Measurements from ENCODE around the gene CLDN34.

CLDN34 gene

GRCh38 chrX:9923357-9923756 is 43.8 kb upstream of the CLDN34 start:
- no peak overlapping the region for H4K8ac ChIP-seq (ENCODE audit: low read depth, low read length)
- no peak overlapping the region for H3K9ac ChIP-seq (ENCODE audit: low read length)
- H3K4me3 ChIP-seq (ENCODE audit: low read depth, low read length), result no peak overlapping the region
- no peak overlapping the region for H3K14ac ChIP-seq (ENCODE audit: low read length)
- no peak overlapping the region for H3K23ac ChIP-seq (ENCODE audit: low read length)
- no peak for DNase-seq
- H3K4me2 ChIP-seq (ENCODE audit: low read length), result no peak overlapping the region
- no peak overlapping the region for H3K4ac ChIP-seq (ENCODE audit: low read depth, low read length)
- no peaks in the 10 kb centered on the region for H3K27me3 ChIP-seq (ENCODE audit: insufficient read depth, low read length)
- peaks cover 6 to 13% of the 10 kb centered on the region in 2 experiments for H3K4me1 ChIP-seq (ENCODE audit: control insufficient read depth in 1 of 2, insufficient read depth in 2 of 2, low read length in 2 of 2)
- H2AK5ac ChIP-seq (ENCODE audit: low read length), result no peak overlapping the region
- H3K79me1 ChIP-seq (ENCODE audit: low read length), result no peaks in the 10 kb centered on the region
- H3K18ac ChIP-seq (ENCODE audit: low read length), result no peak overlapping the region
- H2BK120ac ChIP-seq (ENCODE audit: insufficient read depth, low read length, poor library complexity), result no peak overlapping the region
- H3K27ac ChIP-seq (ENCODE audit: low read depth, low read length), result peak overlapping the region; percentile 26
- H3K36me3 ChIP-seq (ENCODE audit: control insufficient read depth in 1 of 2, insufficient read depth in 2 of 2, low read length in 2 of 2), result peaks cover 5 to 10% of the 10 kb centered on the region in 2 experiments
- no peak overlapping the region for H2AFZ ChIP-seq (ENCODE audit: insufficient read depth, low read length, poor library complexity)
- no peak overlapping the region for H2BK5ac ChIP-seq (ENCODE audit: low read depth, low read length, poor library complexity)
- H3K9me3 ChIP-seq (ENCODE audit: insufficient read depth, low read depth, low read length), result no peaks in the 10 kb centered on the region
- H3K79me2 ChIP-seq (ENCODE audit: control insufficient read depth, insufficient read depth, low read length, poor library complexity), result no peaks in the 10 kb centered on the region
- no peak overlapping the region for H4K91ac ChIP-seq (ENCODE audit: low read depth, low read length)
- WGBS (ENCODE audit: extremely low coverage, insufficient coverage, insufficient read length), result no CpG with 5 or more reads among the region's 5 CpGs
- H4K12ac ChIP-seq (ENCODE audit: low read depth, low read length), result no peak overlapping the region
- no peak overlapping the region for H2BK12ac ChIP-seq (ENCODE audit: low read length)

GRCh38 chrX:9926002-9926401 is 41.2 kb upstream of the CLDN34 start:
- Histone ChIP-seq H3K9me3 (ENCODE audit: insufficient read depth, low read depth, low read length) (no peaks in the 10 kb centered on the region), H4K12ac (ENCODE audit: low read depth, low read length) (no peak overlapping the region), H2BK120ac (ENCODE audit: insufficient read depth, low read length, poor library complexity) (no peak overlapping the region), H3K79me1 (ENCODE audit: low read length) (no peaks in the 10 kb centered on the region), H2AK5ac (ENCODE audit: low read length) (no peak overlapping the region), H3K4me2 (ENCODE audit: low read length) (no peak overlapping the region), H2BK5ac (ENCODE audit: low read depth, low read length, poor library complexity) (no peak overlapping the region), H3K4me1 (ENCODE audit: control insufficient read depth in 1 of 2, insufficient read depth in 2 of 2, low read length in 2 of 2) (peaks cover 6 to 12% of the 10 kb centered on the region in 2 experiments), H4K8ac (ENCODE audit: low read depth, low read length) (no peak overlapping the region), H3K9ac (ENCODE audit: low read length) (no peak overlapping the region), H3K27ac (ENCODE audit: low read depth, low read length) (no peak overlapping the region), H3K27me3 (ENCODE audit: insufficient read depth, low read length) (no peaks in the 10 kb centered on the region), H3K36me3 (ENCODE audit: control insufficient read depth in 1 of 2, insufficient read depth in 2 of 2, low read length in 2 of 2) (peaks cover 8 to 13% of the 10 kb centered on the region in 2 experiments), H3K14ac (ENCODE audit: low read length) (no peak overlapping the region), H4K91ac (ENCODE audit: low read depth, low read length) (no peak overlapping the region), H2BK12ac (ENCODE audit: low read length) (no peak overlapping the region), H3K23ac (ENCODE audit: low read length) (no peak overlapping the region), H3K18ac (ENCODE audit: low read length) (no peak overlapping the region), H3K79me2 (ENCODE audit: control insufficient read depth, insufficient read depth, low read length, poor library complexity) (no peaks in the 10 kb centered on the region), H3K4me3 (ENCODE audit: low read depth, low read length) (no peak overlapping the region), H3K4ac (ENCODE audit: low read depth, low read length) (no peak overlapping the region), H2AFZ (ENCODE audit: insufficient read depth, low read length, poor library complexity) (no peak overlapping the region)
- no peak for DNase-seq
- no CpG with 5 or more reads among the region's 9 CpGs for WGBS (ENCODE audit: extremely low coverage, insufficient coverage, insufficient read length)

GRCh38 chrX:9927698-9928482 is 39.3 kb upstream of the CLDN34 start:
- no peak overlapping the region for H2AK5ac ChIP-seq (ENCODE audit: low read length)

GRCh38 chrX:9935436-9935835 is 31.7 kb upstream of the CLDN34 start:
- Histone ChIP-seq H3K14ac (ENCODE audit: low read length) (no peak overlapping the region), H3K36me3 (ENCODE audit: control insufficient read depth in 1 of 2, insufficient read depth in 2 of 2, low read length in 2 of 2) (peaks cover 42 to 43% of the 10 kb centered on the region in 2 experiments), H3K23ac (ENCODE audit: low read length) (no peak overlapping the region), H3K4me3 (ENCODE audit: low read depth, low read length) (no peak overlapping the region), H4K8ac (ENCODE audit: low read depth, low read length) (no peak overlapping the region), H3K27ac (ENCODE audit: low read depth, low read length) (no peak overlapping the region), H2BK12ac (ENCODE audit: low read length) (no peak overlapping the region), H3K18ac (ENCODE audit: low read length) (no peak overlapping the region), H2AFZ (ENCODE audit: insufficient read depth, low read length, poor library complexity) (no peak overlapping the region), H3K79me2 (ENCODE audit: control insufficient read depth, insufficient read depth, low read length, poor library complexity) (no peaks in the 10 kb centered on the region), H3K4ac (ENCODE audit: low read depth, low read length) (peak overlapping the region; percentile 46), H2AK5ac (ENCODE audit: low read length) (no peak overlapping the region), H3K9me3 (ENCODE audit: insufficient read depth, low read depth, low read length) (no peaks in the 10 kb centered on the region), H3K79me1 (ENCODE audit: low read length) (no peaks in the 10 kb centered on the region), H3K4me2 (ENCODE audit: low read length) (no peak overlapping the region), H4K12ac (ENCODE audit: low read depth, low read length) (no peak overlapping the region), H3K4me1 (ENCODE audit: control insufficient read depth in 1 of 2, insufficient read depth in 2 of 2, low read length in 2 of 2) (no peaks in the 10 kb centered on the region), H4K91ac (ENCODE audit: low read depth, low read length) (no peak overlapping the region), H3K9ac (ENCODE audit: low read length) (no peak overlapping the region), H3K27me3 (ENCODE audit: insufficient read depth, low read length) (no peaks in the 10 kb centered on the region), H2BK120ac (ENCODE audit: insufficient read depth, low read length, poor library complexity) (no peak overlapping the region), H2BK5ac (ENCODE audit: low read depth, low read length, poor library complexity) (no peak overlapping the region)
- WGBS (ENCODE audit: extremely low coverage, insufficient coverage, insufficient read length), result no CpG with 5 or more reads among the region's 3 CpGs
- no peak for DNase-seq

More at GRCh38 chrX:9927698-9928482, 39.3 kb upstream of the CLDN34 start:
- H3K9ac ChIP-seq (ENCODE audit: low read length), result no peak overlapping the region
- H3K14ac ChIP-seq (ENCODE audit: low read length), result no peak overlapping the region
- H3K36me3 ChIP-seq (ENCODE audit: control insufficient read depth in 1 of 2, insufficient read depth in 2 of 2, low read length in 2 of 2), result peaks cover 20 to 22% of the 10 kb centered on the region in 2 experiments
- H3K79me1 ChIP-seq (ENCODE audit: low read length), result no peaks in the 10 kb centered on the region
- H2BK5ac ChIP-seq (ENCODE audit: low read depth, low read length, poor library complexity), result no peak overlapping the region
- no peak overlapping the region for H3K27ac ChIP-seq (ENCODE audit: low read depth, low read length)
- WGBS (ENCODE audit: extremely low coverage, insufficient coverage, insufficient read length), result no CpG with 5 or more reads among the region's 11 CpGs
- no peak overlapping the region for H3K18ac ChIP-seq (ENCODE audit: low read length)
- DNase-seq, result no peak
- H2AFZ ChIP-seq (ENCODE audit: insufficient read depth, low read length, poor library complexity), result no peak overlapping the region
- H3K79me2 ChIP-seq (ENCODE audit: control insufficient read depth, insufficient read depth, low read length, poor library complexity), result no peaks in the 10 kb centered on the region
- no peak overlapping the region for H2BK12ac ChIP-seq (ENCODE audit: low read length)
- H3K23ac ChIP-seq (ENCODE audit: low read length), result no peak overlapping the region
- no peak overlapping the region for H4K8ac ChIP-seq (ENCODE audit: low read depth, low read length)
- H3K4me1 ChIP-seq (ENCODE audit: control insufficient read depth in 1 of 2, insufficient read depth in 2 of 2, low read length in 2 of 2), result peaks cover 6% of the 10 kb centered on the region in 2 experiments
- H4K12ac ChIP-seq (ENCODE audit: low read depth, low read length), result no peak overlapping the region
- no peak overlapping the region for H3K4me2 ChIP-seq (ENCODE audit: low read length)
- no peak overlapping the region for H3K4ac ChIP-seq (ENCODE audit: low read depth, low read length)
- H3K4me3 ChIP-seq (ENCODE audit: low read depth, low read length), result no peak overlapping the region
- H4K91ac ChIP-seq (ENCODE audit: low read depth, low read length), result no peak overlapping the region
- H2BK120ac ChIP-seq (ENCODE audit: insufficient read depth, low read length, poor library complexity), result no peak overlapping the region
- no peaks in the 10 kb centered on the region for H3K9me3 ChIP-seq (ENCODE audit: insufficient read depth, low read depth, low read length)
- H3K27me3 ChIP-seq (ENCODE audit: insufficient read depth, low read length), result no peaks in the 10 kb centered on the region

Measured in trophoblast cell (in vitro differentiated cells and primary cell).